ENCODE results near the gene FGG. TPM values are rescaled to one million over a fixed set of nuclear protein-coding genes. Genes with fewer than 3 reads are reported as not detected.

FGG gene
- total RNA-seq, 1 experiment from 2014 or later = not detected

- no peak overlapping the region for H3K56ac ChIP-seq (ENCODE audit: insufficient read length, low read depth, low read length)
- no peak overlapping the region for H2BK120ac ChIP-seq (ENCODE audit: low read depth, low read length, poor library complexity, severe bottlenecking)
- no peak overlapping the region for H3K27ac Mint-ChIP-seq
- no peaks in the 10 kb centered on the region for H3K9me3 ChIP-seq (ENCODE audit: control insufficient read depth, low read depth, low read length)
- no peak overlapping the region for H2BK15ac ChIP-seq (ENCODE audit: low read depth, low read length)
- no CpG with 5 or more reads among the region's 3 CpGs for WGBS (ENCODE audit: extremely low coverage, insufficient read length, low lambda C conversion rate)
- no peak overlapping the region for H4K8ac ChIP-seq (replicated peaks; ENCODE audit: insufficient read length, low read depth, low read length)
- H3T11ph ChIP-seq (ENCODE audit: low read length) = no peak overlapping the region
- no peak overlapping the region for H2AFZ ChIP-seq (ENCODE audit: low read length)
- H3K23ac ChIP-seq (ENCODE audit: insufficient read length, low read depth, low read length) = no peak overlapping the region
- H3K27me3 Mint-ChIP-seq (ENCODE audit: low read depth) = no peaks in the 10 kb centered on the region
- H3K79me1 ChIP-seq (ENCODE audit: insufficient read depth, low read depth, low read length, poor library complexity, severe bottlenecking) = no peaks in the 10 kb centered on the region
- TF ChIP-seq, protein P1, sequence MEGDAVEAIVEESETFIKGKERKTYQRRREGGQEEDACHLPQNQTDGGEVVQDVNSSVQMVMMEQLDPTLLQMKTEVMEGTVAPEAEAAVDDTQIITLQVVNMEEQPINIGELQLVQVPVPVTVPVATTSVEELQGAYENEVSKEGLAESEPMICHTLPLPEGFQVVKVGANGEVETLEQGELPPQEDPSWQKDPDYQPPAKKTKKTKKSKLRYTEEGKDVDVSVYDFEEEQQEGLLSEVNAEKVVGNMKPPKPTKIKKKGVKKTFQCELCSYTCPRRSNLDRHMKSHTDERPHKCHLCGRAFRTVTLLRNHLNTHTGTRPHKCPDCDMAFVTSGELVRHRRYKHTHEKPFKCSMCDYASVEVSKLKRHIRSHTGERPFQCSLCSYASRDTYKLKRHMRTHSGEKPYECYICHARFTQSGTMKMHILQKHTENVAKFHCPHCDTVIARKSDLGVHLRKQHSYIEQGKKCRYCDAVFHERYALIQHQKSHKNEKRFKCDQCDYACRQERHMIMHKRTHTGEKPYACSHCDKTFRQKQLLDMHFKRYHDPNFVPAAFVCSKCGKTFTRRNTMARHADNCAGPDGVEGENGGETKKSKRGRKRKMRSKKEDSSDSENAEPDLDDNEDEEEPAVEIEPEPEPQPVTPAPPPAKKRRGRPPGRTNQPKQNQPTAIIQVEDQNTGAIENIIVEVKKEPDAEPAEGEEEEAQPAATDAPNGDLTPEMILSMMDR (conservative IDR thresholded peaks at IDR 0.05) = no peak
- no peak overlapping the region for H3K4me3 Mint-ChIP-seq
- peaks cover 0 to 2% (median 0%) of the 10 kb centered on the region in 3 experiments; a peak in 2 of 7 replicates for H3K36me3 Mint-ChIP-seq (ENCODE audit: insufficient read depth in 1 of 3, low read depth in 3 of 3)
- H3K27ac ChIP-seq (ENCODE audit: insufficient read length, low read depth, low read length) = no peak overlapping the region
- no peaks in the 10 kb centered on the region for H3K4me1 ChIP-seq (ENCODE audit: insufficient read depth, low read length)
- no peaks in the 10 kb centered on the region for H4K20me1 ChIP-seq (ENCODE audit: control insufficient read depth, insufficient read depth, insufficient read length)
- no peaks in the 10 kb centered on the region for H3K79me2 ChIP-seq (ENCODE audit: insufficient read depth, low read length)
- H3K9ac ChIP-seq (ENCODE audit: extremely low read depth, insufficient read length, low read length) = no peak overlapping the region
- H3K18ac ChIP-seq (ENCODE audit: insufficient read length, low read depth, low read length) = no peak overlapping the region
- no peak overlapping the region for H3K4ac ChIP-seq (ENCODE audit: low read depth, low read length)
- no peaks in the 10 kb centered on the region for H3K27me3 ChIP-seq (ENCODE audit: insufficient read depth, low read length)
- no peak overlapping the region for H2BK20ac ChIP-seq (ENCODE audit: low read depth, low read length, poor library complexity, severe bottlenecking)
- H3K23me2 ChIP-seq (ENCODE audit: insufficient read length, low read depth, low read length, poor library complexity, severe bottlenecking) = no peaks in the 10 kb centered on the region
- no peaks in the 10 kb centered on the region for H3K4me1 Mint-ChIP-seq
- no peak for DNase-seq
- peaks cover 2 to 3% of the 10 kb centered on the region in 2 experiments; a peak in 3 of 5 replicates for H3K9me3 Mint-ChIP-seq
- no peak overlapping the region for H2BK5ac ChIP-seq (ENCODE audit: insufficient read length, low read length)
- no peak overlapping the region for H4K91ac ChIP-seq (ENCODE audit: insufficient read length, low read depth, low read length)
- H2BK12ac ChIP-seq (ENCODE audit: insufficient read length, low read depth, low read length) = no peak overlapping the region
- no peak overlapping the region for H3K4me2 ChIP-seq (ENCODE audit: insufficient read depth, insufficient read length, low read length)
- H4K5ac ChIP-seq (ENCODE audit: insufficient read length, low read depth, low read length) = no peak overlapping the region
- no peak overlapping the region for H2AK5ac ChIP-seq (ENCODE audit: insufficient read length, low read length)
- no peak overlapping the region for H3K14ac ChIP-seq (ENCODE audit: insufficient read depth, low read length)
These were observed 47.6 kb upstream of the FGG start for GRCh38 chr4:154660052-154660451.

Data from H9 (cell line).